ENCODE data around the gene ASB3. TPM values are rescaled to one million over a fixed set of nuclear protein-coding genes. Genes with fewer than 3 reads are reported as not detected.

The ASB3 gene
- total RNA-seq, 1 experiment from 2014 or later, result 11.9 TPM

GRCh38 chr2:53778536-53779162 is 8.1 kb downstream of the ASB3 start:
- peaks cover 68% of the 10 kb centered on the region for H3K79me2 ChIP-seq (ENCODE audit: low read length)
- H3K9me2 ChIP-seq (replicated peaks; ENCODE audit: low read length), result no peaks in the 10 kb centered on the region
- no peak overlapping the region for H3K27ac ChIP-seq (ENCODE audit: low read length)
- H2AFZ ChIP-seq (ENCODE audit: low read length), result no peak overlapping the region
- ChIA-PET CTCF (no interaction called here), POLR2A (ENCODE audit: unreplicated experiment) (no interaction called here)
- H3K9ac ChIP-seq (ENCODE audit: low read length), result no peak overlapping the region
- BruUV-seq (replicated peaks), result no TSS peak
- ATAC-seq (no peak), DNase-seq (no peak)
- H3F3A ChIP-seq (ENCODE audit: low read length, unreplicated experiment), result no peaks in the 10 kb centered on the region
- H4K20me1 ChIP-seq (ENCODE audit: low read length), result no peaks in the 10 kb centered on the region
- no peaks in the 10 kb centered on the region for H3K4me1 ChIP-seq (ENCODE audit: insufficient read depth, low read length)
- no peaks in the 10 kb centered on the region for H3K27me3 ChIP-seq (ENCODE audit: low read length)
- intact Hi-C loops (cut with micrococcal nuclease), result no loop called here
- TF ChIP-seq EZH2phosphoT487 (IDR thresholded peaks at IDR 0.05; ENCODE audit: borderline replicate concordance, low read length) (no peak), EZH2 (IDR thresholded peaks at IDR 0.05; ENCODE audit: low read length, unreplicated experiment) (no peak)
- TF ChIP-seq, protein P1, sequence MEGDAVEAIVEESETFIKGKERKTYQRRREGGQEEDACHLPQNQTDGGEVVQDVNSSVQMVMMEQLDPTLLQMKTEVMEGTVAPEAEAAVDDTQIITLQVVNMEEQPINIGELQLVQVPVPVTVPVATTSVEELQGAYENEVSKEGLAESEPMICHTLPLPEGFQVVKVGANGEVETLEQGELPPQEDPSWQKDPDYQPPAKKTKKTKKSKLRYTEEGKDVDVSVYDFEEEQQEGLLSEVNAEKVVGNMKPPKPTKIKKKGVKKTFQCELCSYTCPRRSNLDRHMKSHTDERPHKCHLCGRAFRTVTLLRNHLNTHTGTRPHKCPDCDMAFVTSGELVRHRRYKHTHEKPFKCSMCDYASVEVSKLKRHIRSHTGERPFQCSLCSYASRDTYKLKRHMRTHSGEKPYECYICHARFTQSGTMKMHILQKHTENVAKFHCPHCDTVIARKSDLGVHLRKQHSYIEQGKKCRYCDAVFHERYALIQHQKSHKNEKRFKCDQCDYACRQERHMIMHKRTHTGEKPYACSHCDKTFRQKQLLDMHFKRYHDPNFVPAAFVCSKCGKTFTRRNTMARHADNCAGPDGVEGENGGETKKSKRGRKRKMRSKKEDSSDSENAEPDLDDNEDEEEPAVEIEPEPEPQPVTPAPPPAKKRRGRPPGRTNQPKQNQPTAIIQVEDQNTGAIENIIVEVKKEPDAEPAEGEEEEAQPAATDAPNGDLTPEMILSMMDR (conservative IDR thresholded peaks at IDR 0.05; ENCODE audit: low read depth, low read length), result no peak
- no peak overlapping the region for H3K4me3 ChIP-seq (ENCODE audit: low read length)
- H3K4me2 ChIP-seq (ENCODE audit: low read length), result no peak overlapping the region
- no peaks in the 10 kb centered on the region for H3K9me3 ChIP-seq (ENCODE audit: low read length)
- peaks cover 14% of the 10 kb centered on the region for H3K36me3 ChIP-seq (ENCODE audit: low read depth, low read length)

- TF ChIP-seq EZH2phosphoT487 (IDR thresholded peaks at IDR 0.05; ENCODE audit: borderline replicate concordance, low read length), result no peak
- TF ChIP-seq, protein P1 (conservative IDR thresholded peaks at IDR 0.05; ENCODE audit: low read depth, low read length), result no peak
- no peak for TF ChIP-seq EZH2 (IDR thresholded peaks at IDR 0.05; ENCODE audit: low read length, unreplicated experiment)
- ATAC-seq (no peak), DNase-seq (no peak)
- POLR2A ChIA-PET (ENCODE audit: unreplicated experiment), result no interaction called here
- H3K27me3 ChIP-seq (ENCODE audit: low read length), result no peaks in the 10 kb centered on the region
- no peaks in the 10 kb centered on the region for H4K20me1 ChIP-seq (ENCODE audit: low read length)
- intact Hi-C loops (cut with micrococcal nuclease), result no loop called here
- H3F3A ChIP-seq (ENCODE audit: low read length, unreplicated experiment), result no peaks in the 10 kb centered on the region
- no peak overlapping the region for H3K9ac ChIP-seq (ENCODE audit: low read length)
- H3K79me2 ChIP-seq (ENCODE audit: low read length), result peaks cover 61% of the 10 kb centered on the region
- H2AFZ ChIP-seq (ENCODE audit: low read length), result no peak overlapping the region
- H3K9me3 ChIP-seq (ENCODE audit: low read length), result no peaks in the 10 kb centered on the region
- H3K36me3 ChIP-seq (ENCODE audit: low read depth, low read length), result peaks cover 14% of the 10 kb centered on the region
- H3K4me2 ChIP-seq (ENCODE audit: low read length), result no peak overlapping the region
- BruUV-seq (replicated peaks), result no TSS peak
- no peaks in the 10 kb centered on the region for H3K4me1 ChIP-seq (ENCODE audit: insufficient read depth, low read length)
- H3K27ac ChIP-seq (ENCODE audit: low read length), result no peak overlapping the region
- H3K9me2 ChIP-seq (replicated peaks; ENCODE audit: low read length), result no peaks in the 10 kb centered on the region
- no peak overlapping the region for H3K4me3 ChIP-seq (ENCODE audit: low read length)
- CTCF ChIA-PET, result no interaction called here
Observed at GRCh38 chr2:53777134-53777533, 9.6 kb downstream of the ASB3 start.

DNA sequence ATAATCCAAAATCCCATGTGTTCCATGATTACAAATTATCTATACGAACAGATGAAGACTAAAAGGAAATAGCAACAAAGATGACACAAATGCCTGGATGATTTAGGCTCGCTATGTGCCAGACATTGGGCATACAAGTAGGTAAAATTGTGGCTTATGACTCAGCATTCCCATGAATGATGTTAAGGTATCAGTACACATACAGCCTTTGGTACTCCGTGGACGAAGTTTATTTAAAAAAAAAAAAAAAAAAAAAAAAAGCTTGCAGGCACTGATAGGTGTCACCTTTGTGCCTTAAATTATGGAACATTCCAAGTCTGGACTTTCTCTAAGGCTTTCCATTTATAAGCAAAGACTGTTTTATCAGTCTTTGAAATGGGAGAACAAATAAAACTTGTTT is 16.5 kb downstream of the ASB3 start:
- Histone ChIP-seq H3K9me3 (ENCODE audit: low read length) (no peaks in the 10 kb centered on the region), H3K79me2 (ENCODE audit: low read length) (peaks cover 45% of the 10 kb centered on the region), H3K36me3 (ENCODE audit: low read depth, low read length) (0 out of 2 replicates have a peak, but pooled peaks cover 11% of the 10 kb centered on the region), H3K4me2 (ENCODE audit: low read length) (peak overlapping the region; percentile 32), H3F3A (ENCODE audit: low read length, unreplicated experiment) (no peaks in the 10 kb centered on the region), H3K9me2 (replicated peaks; ENCODE audit: low read length) (no peaks in the 10 kb centered on the region), H3K9ac (ENCODE audit: low read length) (no peak overlapping the region), H3K4me1 (ENCODE audit: insufficient read depth, low read length) (peaks cover 28% of the 10 kb centered on the region), H3K27ac (ENCODE audit: low read length) (peak overlapping the region; percentile 12; the same call in 1 of the 2 replicates), H2AFZ (ENCODE audit: low read length) (no peak overlapping the region), H3K4me3 (ENCODE audit: low read length) (no peak overlapping the region), H3K27me3 (ENCODE audit: low read length) (no peaks in the 10 kb centered on the region), H4K20me1 (ENCODE audit: low read length) (no peaks in the 10 kb centered on the region)
- no peak for TF ChIP-seq EZH2 (IDR thresholded peaks at IDR 0.05; ENCODE audit: low read length, unreplicated experiment)
- TF ChIP-seq, protein P1 (conservative IDR thresholded peaks at IDR 0.05; ENCODE audit: low read depth, low read length), result no peak
- no peak for TF ChIP-seq EZH2phosphoT487 (IDR thresholded peaks at IDR 0.05; ENCODE audit: borderline replicate concordance, low read length)
- BruUV-seq (replicated peaks), result no TSS peak
- ATAC-seq (no peak), DNase-seq (peak; percentile 72)
- intact Hi-C loops (cut with micrococcal nuclease), result no loop called here
- POLR2A ChIA-PET (ENCODE audit: unreplicated experiment), result interaction anchor here (0.6 to 0.7 kb wide), 3 partner anchors 17 to 752 kb away, joined by 3 to 39 read pairs (median 11); partner anchors contain the start of genes ASB3 and ERLEC1
- CTCF ChIA-PET, result interaction anchor here (0.6 kb wide), 1 partner anchor 25 kb away, joined by 7 read pairs; no protein-coding TSS in a partner anchor

Data from PC-3 (cell line).